RCC 7860 (cell line): ENCODE results near the gene SH2B3.

Experiments
- DNase-seq: peaks from one replicate; pipeline ENCODE4 v3.0.0-alpha.2; 2015; ENCODE audit warnings: low spot score
- FAIRE-seq: peaks from 2 replicates; lab custom pipeline; 2012; peaks lifted over from hg19 to GRCh38; lab: Jason Lieb, UNC

The SH2B3 gene

DNA sequence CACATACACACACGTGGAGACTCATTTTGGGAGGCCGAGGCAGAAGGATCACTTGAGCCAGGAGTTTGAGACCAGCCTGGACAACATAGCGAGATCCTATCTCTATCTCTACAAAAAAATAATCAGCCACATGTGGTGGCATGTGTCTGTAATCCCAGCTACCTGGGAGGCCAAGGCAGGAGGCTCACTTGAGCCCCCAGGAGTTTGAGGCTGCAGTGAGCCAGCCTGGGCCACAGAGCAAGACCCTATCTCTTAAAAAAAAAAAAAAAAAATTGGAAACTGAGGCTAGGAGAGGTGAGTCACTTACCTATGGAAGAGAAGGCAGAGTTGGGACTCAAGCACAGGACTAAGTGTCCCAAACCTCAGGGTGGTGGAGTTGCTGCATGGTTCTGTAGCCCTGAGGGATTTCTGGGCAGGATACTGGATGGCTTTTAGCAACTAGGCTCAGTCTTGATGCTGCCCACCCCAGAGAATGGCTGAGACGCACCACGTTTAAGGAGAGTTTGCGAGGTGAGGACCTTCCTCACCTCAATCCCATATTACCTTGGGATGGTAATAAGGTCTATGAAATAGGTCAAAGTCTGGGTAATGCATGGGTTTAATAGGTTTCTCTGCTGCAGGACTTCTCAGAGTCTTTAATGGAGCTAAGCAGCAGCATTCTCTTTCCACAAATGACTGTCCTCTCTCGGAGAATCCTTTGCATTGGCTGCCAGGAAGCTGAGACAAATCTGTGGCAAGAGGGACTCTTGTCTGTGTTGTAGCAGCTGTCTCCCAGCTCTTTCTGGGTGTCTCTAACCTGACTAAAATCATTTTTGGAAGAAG lies 35.6 kb downstream of the SH2B3 start:
- no peak for FAIRE-seq
- DNase-seq = no peak

DNA sequence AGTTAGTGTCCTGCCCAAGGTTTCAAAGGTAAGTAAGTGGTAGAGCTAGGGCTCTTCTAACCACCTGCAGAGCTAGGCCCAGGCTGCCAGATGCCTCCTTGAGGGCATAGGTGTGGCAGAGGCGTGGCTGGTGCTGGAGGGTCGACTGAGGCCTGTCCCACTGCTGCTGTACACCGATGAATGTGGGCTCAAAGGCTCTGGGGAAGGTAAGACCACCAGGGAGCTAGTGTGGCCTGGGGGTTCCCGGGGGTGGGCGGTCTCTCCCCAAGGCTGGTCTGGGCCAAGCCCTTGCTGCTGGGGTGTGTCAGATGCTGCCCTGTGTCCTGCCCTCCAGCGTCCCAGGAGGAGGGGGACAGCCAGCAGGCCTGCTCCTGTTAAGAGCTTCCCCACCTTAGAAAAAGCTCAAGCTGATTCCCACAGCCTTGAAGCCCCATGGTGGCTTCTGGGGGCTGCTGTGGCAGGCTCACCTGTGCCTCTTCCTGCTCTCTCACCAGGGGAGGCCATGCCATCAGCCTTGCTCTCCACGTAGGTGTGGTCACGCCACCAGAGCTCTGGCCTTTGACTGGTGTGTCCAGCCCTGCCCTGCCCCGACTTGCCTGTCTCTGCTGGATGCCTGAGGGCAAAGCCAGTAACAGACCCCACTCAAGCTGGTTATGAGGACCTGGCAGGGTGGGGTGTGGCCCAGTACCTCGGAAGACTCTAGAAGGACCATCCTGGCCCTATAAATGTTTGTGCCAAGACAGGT lies 36.8 kb downstream of the SH2B3 start:
- FAIRE-seq (no peak), DNase-seq (no peak)

DNA sequence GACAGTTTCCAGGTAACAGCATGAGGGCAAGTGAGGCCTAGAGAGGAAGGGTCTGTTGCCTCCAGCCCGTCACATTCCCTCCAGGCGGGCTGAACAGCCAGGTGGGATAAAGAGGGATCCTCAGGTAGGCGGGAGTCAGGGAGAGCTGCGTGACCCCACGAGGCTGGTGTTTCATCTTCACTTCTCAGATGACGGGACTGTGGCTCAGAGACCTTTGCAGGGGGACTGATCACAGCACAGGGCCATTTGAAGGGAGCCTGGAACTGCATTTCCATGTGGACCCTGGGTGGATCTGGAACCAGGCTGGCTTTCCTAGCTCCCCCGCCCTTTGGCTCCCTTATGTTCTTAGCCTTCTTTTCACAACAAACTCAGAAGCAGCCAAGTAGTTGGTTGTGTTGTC lies 37.4 kb downstream of the SH2B3 start:
- DNase-seq (no peak), FAIRE-seq (no peak)

DNA sequence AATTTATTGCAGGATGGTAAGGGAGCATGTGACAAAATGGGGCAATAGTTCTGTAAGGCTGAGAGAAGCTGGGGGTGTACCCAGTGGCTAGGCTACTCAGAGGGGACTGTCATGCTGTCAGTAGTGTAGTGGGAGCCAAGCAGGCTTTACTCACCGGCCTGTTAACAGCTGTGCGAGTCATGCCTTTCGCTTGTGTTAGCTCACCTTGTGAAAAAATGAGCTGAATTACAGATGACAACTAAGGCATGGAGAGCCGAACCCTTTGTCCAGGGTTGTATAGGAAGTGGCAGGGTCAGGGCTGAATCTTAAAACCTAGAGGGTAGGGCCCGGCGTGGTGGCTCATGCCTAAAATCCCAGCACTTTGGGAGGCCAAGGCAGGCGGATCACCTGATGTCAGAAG lies 37.9 kb downstream of the SH2B3 start:
- FAIRE-seq (peak; percentile 18), DNase-seq (peak; percentile 66)

DNA sequence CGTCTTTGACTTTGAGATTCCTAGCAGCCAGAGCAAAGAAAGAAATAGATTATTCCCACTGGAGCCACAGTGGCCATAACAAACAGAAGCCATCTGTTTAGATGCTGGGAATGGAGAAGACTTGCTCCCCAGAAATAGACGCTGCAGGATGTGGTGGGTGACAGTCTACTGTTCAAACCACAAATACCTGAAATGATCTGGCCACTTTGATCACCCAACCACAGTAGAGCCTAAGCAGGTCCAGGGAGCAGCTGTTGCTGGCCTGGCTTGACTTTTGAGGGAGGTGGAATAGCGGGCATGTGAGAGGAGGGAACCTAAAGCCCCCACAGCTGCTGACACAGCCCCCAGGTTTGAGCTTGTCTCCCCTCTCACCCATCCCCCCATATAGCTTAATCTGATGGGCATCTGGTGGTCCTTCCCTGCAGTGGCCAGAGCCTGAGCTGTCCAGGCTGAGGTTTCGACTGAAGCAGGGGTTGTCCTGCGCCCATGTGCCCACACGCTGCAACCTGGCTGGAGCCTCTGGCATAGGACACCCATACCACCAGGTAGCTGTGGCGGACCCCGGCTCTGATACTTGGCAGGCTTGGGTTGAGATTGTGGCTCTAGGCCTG lies 38.7 kb downstream of the SH2B3 start:
- no peak for FAIRE-seq

DNA sequence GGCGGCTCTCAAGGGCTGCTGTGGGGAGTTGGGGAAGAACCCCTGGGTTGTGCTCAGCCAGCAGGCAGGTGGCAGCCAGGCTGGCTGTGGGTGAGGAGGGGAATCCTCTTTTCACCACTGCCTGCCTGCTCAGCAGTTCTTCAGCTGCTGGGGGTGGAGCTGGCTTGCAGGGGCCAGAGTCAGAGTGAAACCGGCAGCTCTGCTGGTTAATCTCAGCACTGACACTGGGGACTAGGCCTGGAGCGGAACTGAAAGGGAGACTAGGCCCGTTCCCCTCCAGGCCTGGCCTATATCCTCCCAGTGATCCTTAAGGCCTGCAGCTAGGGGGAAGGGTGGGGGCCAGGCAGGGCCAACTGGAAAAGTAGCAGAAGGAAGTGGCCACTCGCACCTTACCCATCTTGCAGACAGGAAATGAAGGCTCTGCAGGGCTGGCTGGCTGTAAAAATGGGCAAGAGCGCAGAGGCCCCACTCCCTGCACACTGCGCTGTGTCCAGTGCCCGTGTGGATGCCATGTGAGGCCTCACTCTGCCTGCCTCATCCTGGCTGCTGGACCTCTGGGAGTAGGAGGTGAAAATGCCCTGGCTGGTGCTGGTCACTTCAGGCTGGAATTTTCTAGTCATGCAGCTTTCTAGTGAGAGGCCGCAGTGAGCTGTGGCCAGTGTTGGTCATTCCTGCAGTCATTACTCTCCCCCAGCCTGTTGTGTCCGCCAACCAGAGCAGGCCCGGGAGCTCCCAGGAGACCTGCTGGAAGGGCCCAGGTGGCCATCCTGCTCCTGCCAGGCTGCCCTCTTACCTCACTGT lies 39.4 kb downstream of the SH2B3 start:
- DNase-seq (no peak), FAIRE-seq (no peak)

More for the DNA sequence above, 38.7 kb downstream of the SH2B3 start:
- DNase-seq = peak; percentile 44

DNA sequence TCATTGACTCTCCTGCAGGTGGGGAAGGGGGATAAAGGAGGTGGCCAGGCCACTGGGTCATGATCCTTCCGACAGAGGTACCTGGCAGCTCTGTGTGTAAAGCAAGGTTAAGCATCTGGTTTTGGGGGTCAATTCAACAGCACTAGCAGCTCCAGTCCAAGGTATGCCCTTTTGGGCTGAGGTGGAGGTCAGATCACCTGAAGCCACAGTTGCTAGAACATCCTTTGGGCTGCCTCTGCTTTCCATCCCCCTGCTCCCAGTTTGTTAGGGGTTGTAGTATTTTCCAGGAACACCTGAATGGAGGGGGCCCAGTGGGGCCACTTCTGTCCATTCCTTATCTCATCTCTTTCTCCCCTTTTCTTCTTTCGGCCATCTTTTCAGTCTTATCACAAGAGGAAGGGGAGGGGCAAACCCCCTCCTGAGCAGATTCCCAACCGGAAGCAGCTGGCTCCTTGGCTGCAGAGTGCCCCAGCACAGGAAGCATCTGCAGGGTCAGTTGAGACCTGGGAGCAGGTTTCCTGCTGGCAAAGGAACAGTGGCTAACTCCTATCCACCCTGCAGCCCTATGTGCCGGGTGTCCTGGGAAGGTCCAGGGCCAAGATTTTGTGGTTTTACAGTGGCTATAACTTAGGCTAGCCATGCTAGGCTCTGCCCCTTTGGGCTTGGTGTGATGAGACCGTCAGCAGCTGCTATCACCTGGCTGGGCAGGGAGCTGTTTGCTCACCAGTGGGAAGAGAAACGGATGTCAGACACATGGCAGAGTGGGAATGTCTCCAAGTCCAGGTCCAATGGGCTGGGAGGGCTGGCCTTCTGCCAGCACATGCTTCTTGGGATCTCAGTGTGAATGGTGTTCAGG lies 40.2 kb downstream of the SH2B3 start:
- DNase-seq = peak; percentile 36
- no peak for FAIRE-seq

DNA sequence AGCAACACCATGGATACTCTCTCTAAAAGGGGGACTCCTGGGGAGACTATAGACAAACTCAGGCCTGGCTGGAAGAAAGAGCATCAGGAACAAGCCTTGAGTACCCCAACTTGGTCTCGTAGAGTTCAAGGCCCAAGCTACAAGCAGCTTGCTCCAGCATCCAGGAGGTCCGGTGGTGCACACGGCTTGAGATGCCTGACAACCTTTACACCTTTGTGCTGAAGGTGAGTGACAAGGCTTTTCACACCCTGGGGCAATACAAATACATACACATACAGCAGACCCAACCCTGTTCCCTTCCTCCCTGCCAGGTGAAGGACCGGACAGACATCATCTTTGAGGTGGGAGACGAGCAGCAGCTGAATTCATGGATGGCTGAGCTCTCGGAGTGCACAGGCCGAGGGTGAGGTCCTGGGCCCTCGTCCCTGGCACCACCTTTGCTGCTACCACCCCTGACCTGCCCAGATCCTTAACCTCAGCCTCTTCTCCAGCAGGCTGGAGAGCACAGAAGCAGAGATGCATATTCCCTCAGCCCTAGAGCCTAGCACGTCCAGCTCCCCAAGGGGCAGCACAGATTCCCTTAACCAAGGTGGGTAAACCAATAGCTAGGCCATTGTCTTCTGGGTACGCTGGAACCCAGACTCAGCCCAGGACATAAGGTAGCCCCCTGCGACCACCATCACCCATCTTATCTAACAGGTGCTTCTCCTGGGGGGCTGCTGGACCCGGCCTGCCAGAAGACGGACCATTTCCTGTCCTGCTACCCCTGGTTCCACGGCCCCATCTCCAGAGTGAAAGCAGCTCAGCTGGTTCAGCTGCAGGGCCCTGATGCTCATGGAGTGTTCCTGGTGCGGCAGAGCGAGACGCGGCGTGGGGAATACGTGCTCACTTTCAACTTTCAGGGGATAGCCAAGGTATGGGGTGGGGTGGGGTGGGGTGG lies 41.2 kb downstream of the SH2B3 start:
- DNase-seq = no peak
- FAIRE-seq = no peak

DNA sequence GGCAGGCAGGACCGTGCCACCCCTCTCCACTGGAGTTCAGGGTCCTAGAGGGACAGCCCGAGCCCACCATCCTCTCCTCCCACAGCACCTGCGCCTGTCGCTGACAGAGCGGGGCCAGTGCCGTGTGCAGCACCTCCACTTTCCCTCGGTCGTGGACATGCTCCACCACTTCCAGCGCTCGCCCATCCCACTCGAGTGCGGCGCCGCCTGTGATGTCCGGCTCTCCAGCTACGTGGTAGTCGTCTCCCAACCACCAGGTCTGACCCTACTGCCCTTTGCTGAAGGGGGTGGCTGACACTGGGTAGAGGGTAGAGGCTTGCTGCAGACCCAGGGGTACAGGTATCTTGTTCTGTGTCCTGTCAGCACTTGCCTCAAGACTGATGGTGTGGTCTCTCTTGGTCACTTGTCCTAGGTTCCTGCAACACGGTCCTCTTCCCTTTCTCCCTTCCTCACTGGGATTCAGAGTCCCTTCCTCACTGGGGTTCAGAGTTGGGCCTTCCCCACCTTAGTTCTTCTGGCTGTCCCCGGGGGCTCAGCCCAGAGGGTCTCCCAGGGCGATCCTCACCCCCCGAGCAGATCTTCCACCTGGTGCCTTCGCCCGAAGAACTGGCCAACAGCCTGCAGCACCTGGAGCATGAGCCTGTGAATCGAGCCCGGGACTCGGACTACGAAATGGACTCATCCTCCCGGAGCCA lies 42.0 kb downstream of the SH2B3 start:
- FAIRE-seq (no peak), DNase-seq (no peak)

DNA sequence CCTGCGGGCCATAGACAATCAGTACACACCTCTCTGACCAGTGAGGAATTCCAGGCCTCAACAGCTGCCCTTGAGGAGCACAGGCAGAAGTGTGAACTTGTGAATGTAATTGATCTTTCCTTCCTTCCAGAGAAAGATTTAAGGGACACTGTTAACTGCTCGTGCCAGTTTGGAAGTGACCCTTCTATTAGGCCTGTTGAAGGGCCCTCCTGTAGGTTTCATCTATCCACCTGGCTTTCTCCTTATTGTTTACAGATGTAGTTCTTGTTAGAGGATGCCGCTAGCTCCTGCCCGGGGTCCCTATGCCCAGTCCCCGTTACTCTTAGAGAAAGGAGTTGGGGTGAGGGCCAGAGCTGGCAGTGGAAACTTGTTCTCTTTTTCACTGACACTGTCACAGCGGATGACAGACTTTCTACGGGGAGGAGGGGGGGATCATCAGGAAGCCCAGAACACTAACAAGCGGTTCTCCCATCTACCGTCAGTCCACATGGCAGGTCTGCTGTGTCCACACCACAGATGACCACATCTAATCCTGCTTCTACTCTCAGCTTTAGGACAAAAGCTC lies 42.6 kb downstream of the SH2B3 start:
- FAIRE-seq (no peak), DNase-seq (no peak)

DNA sequence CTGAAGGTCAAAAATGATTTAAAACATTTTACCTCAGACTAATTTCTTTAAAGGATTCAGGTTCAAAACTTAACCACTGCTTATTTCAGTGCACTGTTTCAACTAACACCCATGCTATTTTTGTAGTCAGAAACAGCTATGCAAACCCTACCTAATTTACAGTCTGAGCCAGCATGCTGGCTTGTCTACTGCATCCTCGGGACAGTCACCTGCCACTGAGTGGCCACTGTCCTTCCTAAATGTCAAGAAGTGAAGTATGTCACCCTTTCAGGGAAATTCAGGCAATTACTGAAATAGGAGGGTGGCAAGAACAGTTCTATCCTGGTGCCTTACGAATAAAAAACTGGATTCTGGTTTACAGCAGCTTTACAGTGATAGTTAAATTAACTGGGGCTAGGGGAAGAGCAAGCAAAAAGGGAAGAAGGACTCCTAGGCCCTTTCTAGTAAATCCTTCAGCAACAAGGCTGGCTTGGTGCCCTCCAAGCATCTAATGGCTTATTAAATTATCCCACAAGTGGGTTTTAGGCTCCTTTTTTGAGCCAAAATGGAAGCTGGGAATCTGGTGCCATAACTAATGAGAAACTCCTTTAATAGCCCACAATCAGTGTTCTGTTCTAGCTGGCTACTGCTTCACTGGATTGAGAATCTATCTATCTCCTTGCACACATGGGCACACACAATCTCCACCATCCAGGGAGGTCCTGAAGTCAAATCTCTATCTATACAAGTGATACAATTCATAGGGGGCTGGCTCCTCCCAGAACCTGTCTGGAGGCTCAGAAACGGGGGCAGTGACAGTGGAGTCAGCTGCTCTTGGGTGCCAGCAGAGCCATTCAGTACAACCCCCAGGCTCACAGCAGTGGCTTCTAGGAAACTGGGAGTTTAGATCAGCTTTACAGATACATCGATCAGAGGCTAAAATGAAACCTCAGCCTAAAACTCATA lies 43.4 kb downstream of the SH2B3 start:
- DNase-seq = no peak
- no peak for FAIRE-seq

DNA sequence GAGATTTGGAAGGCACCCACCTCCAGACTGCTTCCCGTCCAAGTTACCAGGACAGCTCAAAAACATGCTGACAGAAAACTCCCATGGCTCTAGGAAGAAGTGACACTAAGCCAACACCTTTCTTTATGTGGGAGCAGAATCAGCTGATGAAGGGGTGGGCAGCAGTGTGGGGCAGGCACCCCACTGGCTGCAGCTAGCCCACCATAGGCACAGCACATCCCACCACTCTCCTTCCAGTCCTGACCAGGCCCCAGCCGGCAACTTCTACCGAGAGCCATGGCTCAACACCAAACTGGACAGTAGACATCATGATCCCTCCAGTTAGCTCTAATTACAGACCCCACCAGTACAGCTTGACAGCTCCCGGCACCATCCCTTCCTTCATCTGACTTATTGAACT lies 45.0 kb downstream of the SH2B3 start:
- DNase-seq (no peak), FAIRE-seq (no peak)

DNA sequence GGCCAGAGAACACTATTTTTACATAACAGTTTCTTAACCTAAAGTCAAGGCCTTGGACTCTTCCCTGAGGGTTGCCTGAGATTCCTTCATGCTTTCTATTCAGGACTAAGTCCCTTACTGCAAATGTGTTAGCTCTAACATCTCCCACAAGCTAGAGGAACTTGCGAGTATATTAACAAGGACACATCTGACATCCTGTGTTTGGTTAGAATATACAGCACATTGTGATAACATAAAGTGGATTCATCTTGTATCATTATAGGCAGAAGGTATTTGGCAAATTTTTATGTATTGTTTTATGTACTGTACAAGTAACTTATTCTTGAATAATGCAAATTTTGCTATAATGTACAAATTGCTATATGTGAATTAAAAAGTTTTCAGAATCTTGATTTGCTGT lies 45.5 kb downstream of the SH2B3 start:
- no peak for FAIRE-seq
- no peak for DNase-seq

DNA sequence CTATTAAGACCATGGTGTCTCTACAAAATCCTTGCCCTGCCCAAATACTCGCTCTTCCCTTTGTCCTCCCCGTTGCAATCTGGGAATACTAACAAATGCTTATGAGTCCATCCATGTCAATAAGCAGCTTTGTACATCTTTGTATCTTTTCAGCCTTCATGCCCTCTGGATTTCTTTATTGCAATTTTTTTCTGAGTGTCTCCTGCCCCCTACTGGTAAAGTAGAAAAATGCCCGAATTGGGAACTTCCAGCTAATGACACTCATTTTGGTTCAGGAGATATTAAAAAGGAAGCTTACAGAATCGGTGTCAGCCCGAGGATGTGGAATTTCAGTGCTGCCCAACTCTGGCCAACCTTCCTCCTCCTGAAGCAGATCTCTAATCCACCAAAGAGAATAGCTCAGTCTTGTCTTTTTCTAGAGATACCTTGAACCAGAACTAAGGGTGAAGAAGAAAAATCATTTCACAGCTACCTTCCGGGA lies 46.0 kb downstream of the SH2B3 start:
- DNase-seq (peak; percentile 50), FAIRE-seq (peak; percentile 25)

DNA sequence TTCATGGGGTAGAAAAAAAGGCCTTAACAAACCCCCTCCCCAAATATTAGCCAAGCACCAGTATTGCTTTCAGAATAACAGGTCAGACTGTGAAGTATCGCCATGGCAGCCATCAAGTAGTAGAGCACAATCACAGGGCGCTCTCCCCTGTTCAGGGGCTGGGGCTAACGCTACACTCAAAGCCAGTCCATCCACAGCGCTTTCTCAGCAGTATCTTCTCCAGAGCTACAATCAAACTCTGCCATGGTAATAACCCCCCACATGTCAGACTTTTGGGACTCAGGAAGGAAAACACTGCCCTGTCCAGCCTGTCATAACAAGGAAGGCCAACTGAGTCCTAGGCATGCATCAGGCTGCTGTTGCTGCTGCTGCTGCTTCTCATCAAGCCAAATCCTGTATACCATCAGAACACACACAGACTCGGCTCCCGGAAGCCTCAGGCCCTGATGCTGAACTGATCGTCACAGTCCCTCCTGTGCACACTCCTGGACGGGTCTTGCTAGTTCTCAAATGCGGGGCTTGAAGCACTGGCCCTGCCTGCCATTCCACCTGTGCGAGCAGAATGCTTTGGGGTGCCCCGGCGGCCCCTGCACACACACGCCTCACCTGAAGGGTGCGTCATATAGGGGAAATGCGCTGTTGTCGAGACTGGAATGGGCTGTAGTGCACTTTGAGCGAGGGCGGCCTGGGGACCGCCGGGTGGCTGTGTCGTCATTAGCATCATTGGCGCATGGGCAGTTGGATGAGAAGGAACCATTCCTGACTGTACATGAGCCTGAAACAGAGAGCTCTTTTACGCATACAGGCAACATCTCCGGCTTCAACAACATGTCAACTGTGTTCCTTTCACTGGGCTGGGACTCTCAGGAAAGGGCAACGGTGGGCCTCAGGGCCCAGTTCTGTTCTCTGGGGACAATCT lies 47.6 kb downstream of the SH2B3 start:
- no peak for DNase-seq
- no peak for FAIRE-seq

DNA sequence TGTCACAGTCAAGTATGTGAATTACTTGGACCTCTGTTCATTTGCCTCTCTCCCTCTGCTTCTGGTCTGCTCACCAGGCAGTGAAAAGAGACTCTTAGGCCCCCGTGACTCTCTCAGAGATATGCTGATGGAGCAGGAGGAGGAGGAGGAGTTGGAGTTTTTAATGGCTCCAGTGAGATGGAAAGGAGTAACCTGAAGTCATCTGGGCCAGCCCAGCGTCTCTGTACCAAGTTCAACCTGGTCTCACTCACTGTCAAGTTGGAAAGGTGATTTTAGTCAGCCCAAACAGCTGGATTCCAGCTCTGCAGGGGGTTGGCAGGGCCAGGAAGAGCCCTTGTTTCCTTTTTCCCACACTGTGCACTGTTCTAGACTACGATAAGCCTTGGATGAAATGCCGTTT lies 48.6 kb downstream of the SH2B3 start:
- FAIRE-seq (no peak), DNase-seq (no peak)
